ENCODE data around the gene DUOXA2.

Gene DUOXA2

DNA sequence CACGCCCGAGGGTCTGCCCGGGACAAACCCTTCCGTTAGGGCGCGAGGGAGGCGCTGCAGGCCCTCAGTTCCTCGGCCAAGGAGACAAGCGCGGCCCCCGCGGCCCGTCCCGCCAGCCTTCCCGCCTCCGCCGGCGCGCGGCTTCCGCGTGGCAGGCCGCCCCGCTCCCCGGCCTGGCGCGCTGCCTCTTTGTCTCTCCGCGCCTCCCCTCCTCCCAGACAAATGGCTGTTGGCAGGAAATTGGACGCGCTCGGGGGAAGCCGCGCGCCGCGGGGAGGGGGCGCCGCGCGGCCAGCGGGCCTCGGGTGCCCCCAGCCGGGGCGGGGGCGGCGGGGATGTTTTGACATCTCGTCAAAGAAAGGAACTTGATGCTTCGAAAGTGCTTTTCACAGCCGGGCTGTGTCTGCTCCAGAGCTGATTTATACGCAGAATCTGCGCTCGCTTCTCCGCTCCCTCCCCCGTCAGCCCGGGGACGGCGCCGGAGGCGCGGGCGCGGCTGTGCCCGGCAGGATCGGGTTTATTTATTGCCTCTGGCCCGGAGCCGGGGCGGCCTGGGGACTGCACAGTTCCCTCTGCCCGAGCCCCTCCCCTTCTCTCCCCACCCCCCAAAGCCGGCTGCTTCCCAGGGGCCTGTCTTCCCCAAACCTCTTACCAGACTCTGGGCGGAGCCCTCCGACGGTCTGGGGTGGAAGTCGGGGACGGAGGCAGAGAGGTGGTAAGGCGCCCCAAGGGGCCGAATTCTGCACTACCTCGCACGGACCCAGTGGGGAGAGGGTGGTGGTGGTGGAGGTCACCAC lies 52.9 kb downstream of the DUOXA2 start (continued):
- TF ChIP-seq, protein P1, sequence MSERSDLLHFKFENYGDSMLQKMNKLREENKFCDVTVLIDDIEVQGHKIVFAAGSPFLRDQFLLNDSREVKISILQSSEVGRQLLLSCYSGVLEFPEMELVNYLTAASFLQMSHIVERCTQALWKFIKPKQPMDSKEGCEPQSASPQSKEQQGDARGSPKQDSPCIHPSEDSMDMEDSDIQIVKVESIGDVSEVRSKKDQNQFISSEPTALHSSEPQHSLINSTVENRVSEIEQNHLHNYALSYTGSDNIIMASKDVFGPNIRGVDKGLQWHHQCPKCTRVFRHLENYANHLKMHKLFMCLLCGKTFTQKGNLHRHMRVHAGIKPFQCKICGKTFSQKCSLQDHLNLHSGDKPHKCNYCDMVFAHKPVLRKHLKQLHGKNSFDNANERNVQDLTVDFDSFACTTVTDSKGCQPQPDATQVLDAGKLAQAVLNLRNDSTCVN (tag by site-specific recombination; optimal IDR thresholded peaks at IDR 0.05), result peak; percentile 66
- TF ChIP-seq ZNF239 (tag by site-specific recombination; IDR thresholded peaks at IDR 0.05) (no peak), ZXDB (tag by site-specific recombination; IDR thresholded peaks at IDR 0.05) (peak; percentile 35; the same call in 1 of the 2 replicates), ZNF335 (tag by site-specific recombination; conservative IDR thresholded peaks at IDR 0.05) (peak; percentile 11; the same call in 1 of the 2 replicates), ZNF157 (tag by site-specific recombination; IDR thresholded peaks at IDR 0.05) (no peak), ZNF416 (tag by site-specific recombination; IDR thresholded peaks at IDR 0.05) (no peak), ZNF146 (tag by site-specific recombination; IDR thresholded peaks at IDR 0.05) (no peak), BCL11A (tag by site-specific recombination; IDR thresholded peaks at IDR 0.05; ENCODE audit: low read depth) (peak; percentile 66; the same call in 1 of the 2 replicates), YY1 (tag by site-specific recombination; IDR thresholded peaks at IDR 0.05) (0 out of 2 replicates have a peak, but pooled peaks have one; percentile 20), ZFP37 (tag by site-specific recombination; IDR thresholded peaks at IDR 0.05) (no peak), ZNF660 (tag by site-specific recombination; IDR thresholded peaks at IDR 0.05) (peak; percentile 50; the same call in 1 of the 2 replicates), ZNF544 (tag by site-specific recombination; IDR thresholded peaks at IDR 0.05) (no peak), ZNF747 (tag by site-specific recombination; IDR thresholded peaks at IDR 0.05) (no peak), ZNF501 (tag by site-specific recombination; IDR thresholded peaks at IDR 0.05) (no peak), ZFP41 (tag by site-specific recombination; IDR thresholded peaks at IDR 0.05; ENCODE audit: borderline replicate concordance) (no peak), MZF1 (tag by site-specific recombination; IDR thresholded peaks at IDR 0.05; ENCODE audit: borderline replicate concordance) (no peak), SP3 (tag by site-specific recombination; IDR thresholded peaks at IDR 0.05) (peak; percentile 35; the same call in 1 of the 2 replicates), BCL11B (tag by site-specific recombination; IDR thresholded peaks at IDR 0.05; ENCODE audit: low read depth) (0 out of 2 replicates have a peak, but pooled peaks have one; percentile 41), ZNF423 (tag by site-specific recombination; IDR thresholded peaks at IDR 0.05) (no peak), ZNF585B (tag by site-specific recombination; IDR thresholded peaks at IDR 0.05) (no peak), KLF16 (tag by site-specific recombination; IDR thresholded peaks at IDR 0.05) (no peak), ZNF626 (tag by site-specific recombination; IDR thresholded peaks at IDR 0.05) (no peak), TCF7L2 (IDR thresholded peaks at IDR 0.05; ENCODE audit: borderline replicate concordance, low read depth, low read length) (no peak), ZNF10 (tag by site-specific recombination; IDR thresholded peaks at IDR 0.05) (no peak), ZNF555 (tag by site-specific recombination; conservative IDR thresholded peaks at IDR 0.05) (no peak), SP2 (tag by site-specific recombination; IDR thresholded peaks at IDR 0.05) (peak; percentile 34; the same call in 1 of the 2 replicates), ZEB2 (tag by site-specific recombination; IDR thresholded peaks at IDR 0.05) (0 out of 2 replicates have a peak, but pooled peaks have one; percentile 34), ZBTB48 (tag by site-specific recombination; IDR thresholded peaks at IDR 0.05) (peak; percentile 93; the same call in 1 of the 2 replicates), ZNF214 (tag by site-specific recombination; IDR thresholded peaks at IDR 0.05; ENCODE audit: borderline replicate concordance) (no peak), IKZF3 (tag by site-specific recombination; IDR thresholded peaks at IDR 0.05) (no peak), FEZF1 (tag by site-specific recombination; IDR thresholded peaks at IDR 0.05) (peak; percentile 41; the same call in 1 of the 2 replicates)
- TF ChIP-seq, protein P2, sequence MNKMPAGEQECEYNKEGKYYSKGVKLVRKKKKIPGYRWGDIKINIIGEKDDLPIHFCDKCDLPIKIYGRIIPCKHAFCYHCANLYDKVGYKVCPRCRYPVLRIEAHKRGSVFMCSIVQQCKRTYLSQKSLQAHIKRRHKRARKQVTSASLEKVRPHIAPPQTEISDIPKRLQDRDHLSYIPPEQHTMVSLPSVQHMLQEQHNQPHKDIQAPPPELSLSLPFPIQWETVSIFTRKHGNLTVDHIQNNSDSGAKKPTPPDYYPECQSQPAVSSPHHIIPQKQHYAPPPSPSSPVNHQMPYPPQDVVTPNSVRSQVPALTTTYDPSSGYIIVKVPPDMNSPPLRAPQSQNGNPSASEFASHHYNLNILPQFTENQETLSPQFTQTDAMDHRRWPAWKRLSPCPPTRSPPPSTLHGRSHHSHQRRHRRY (tag by site-specific recombination; IDR thresholded peaks at IDR 0.05), result no peak
- TF ChIP-seq, protein P3, sequence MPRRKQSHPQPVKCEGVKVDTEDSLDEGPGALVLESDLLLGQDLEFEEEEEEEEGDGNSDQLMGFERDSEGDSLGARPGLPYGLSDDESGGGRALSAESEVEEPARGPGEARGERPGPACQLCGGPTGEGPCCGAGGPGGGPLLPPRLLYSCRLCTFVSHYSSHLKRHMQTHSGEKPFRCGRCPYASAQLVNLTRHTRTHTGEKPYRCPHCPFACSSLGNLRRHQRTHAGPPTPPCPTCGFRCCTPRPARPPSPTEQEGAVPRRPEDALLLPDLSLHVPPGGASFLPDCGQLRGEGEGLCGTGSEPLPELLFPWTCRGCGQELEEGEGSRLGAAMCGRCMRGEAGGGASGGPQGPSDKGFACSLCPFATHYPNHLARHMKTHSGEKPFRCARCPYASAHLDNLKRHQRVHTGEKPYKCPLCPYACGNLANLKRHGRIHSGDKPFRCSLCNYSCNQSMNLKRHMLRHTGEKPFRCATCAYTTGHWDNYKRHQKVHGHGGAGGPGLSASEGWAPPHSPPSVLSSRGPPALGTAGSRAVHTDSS (tag by site-specific recombination; IDR thresholded peaks at IDR 0.05), result no peak
- TF ChIP-seq, protein P4, sequence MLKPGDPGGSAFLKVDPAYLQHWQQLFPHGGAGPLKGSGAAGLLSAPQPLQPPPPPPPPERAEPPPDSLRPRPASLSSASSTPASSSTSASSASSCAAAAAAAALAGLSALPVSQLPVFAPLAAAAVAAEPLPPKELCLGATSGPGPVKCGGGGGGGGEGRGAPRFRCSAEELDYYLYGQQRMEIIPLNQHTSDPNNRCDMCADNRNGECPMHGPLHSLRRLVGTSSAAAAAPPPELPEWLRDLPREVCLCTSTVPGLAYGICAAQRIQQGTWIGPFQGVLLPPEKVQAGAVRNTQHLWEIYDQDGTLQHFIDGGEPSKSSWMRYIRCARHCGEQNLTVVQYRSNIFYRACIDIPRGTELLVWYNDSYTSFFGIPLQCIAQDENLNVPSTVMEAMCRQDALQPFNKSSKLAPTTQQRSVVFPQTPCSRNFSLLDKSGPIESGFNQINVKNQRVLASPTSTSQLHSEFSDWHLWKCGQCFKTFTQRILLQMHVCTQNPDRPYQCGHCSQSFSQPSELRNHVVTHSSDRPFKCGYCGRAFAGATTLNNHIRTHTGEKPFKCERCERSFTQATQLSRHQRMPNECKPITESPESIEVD (tag by site-specific recombination; IDR thresholded peaks at IDR 0.05), result no peak
- TF ChIP-seq, protein P5, sequence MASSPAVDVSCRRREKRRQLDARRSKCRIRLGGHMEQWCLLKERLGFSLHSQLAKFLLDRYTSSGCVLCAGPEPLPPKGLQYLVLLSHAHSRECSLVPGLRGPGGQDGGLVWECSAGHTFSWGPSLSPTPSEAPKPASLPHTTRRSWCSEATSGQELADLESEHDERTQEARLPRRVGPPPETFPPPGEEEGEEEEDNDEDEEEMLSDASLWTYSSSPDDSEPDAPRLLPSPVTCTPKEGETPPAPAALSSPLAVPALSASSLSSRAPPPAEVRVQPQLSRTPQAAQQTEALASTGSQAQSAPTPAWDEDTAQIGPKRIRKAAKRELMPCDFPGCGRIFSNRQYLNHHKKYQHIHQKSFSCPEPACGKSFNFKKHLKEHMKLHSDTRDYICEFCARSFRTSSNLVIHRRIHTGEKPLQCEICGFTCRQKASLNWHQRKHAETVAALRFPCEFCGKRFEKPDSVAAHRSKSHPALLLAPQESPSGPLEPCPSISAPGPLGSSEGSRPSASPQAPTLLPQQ (tag by site-specific recombination; IDR thresholded peaks at IDR 0.05), result 0 out of 2 replicates have a peak, but pooled peaks have one; percentile 18

All from HEK293 (cell line).